Occipital lobe (tissue), 2 donors: ENCODE results near the gene EEFSEC. TPM values are rescaled to one million over a fixed set of nuclear protein-coding genes. Genes with fewer than 3 reads are reported as not detected.

Experiments
- DNase-seq: peaks from one replicate; lab custom pipeline; 2025; lab: John Stamatoyannopoulos, UW
- total RNA-seq: library from RNA; depleted of rRNA; stranded (reverse); fragments of >200 nt; gene quantifications from one replicate; pipeline ENCODE4 v1.2.3, GENCODE V29; 2014

The EEFSEC gene
- total RNA-seq, 1 donor from 2014 or later: 5.1 TPM

GRCh38 chr3:128424508-128425069, 271.3 kb downstream of the EEFSEC start:
- DNase-seq: no peak

GRCh38 chr3:128425142-128425845, 272.0 kb downstream of the EEFSEC start:
- DNase-seq: no peak

- DNase-seq: no peak
Observed at GRCh38 chr3:128425846-128426127, 272.5 kb downstream of the EEFSEC start.

- DNase-seq: peak; percentile 9
Observed at GRCh38 chr3:128426128-128426921, 273.0 kb downstream of the EEFSEC start.

- no peak for DNase-seq
Observed at GRCh38 chr3:128427175-128427857, 274.0 kb downstream of the EEFSEC start.

- no peak for DNase-seq
Observed at GRCh38 chr3:128427872-128428822, 274.9 kb downstream of the EEFSEC start.

- DNase-seq: no peak
Observed at GRCh38 chr3:128429275-128429674, 276.0 kb downstream of the EEFSEC start.

GRCh38 chr3:128429751-128430150, 276.5 kb downstream of the EEFSEC start:
- DNase-seq: no peak

- no peak for DNase-seq
Observed at GRCh38 chr3:128430301-128430700, 277.0 kb downstream of the EEFSEC start.

- no peak for DNase-seq
Observed at GRCh38 chr3:128430731-128431130, 277.4 kb downstream of the EEFSEC start.

GRCh38 chr3:128431803-128432300, 278.6 kb downstream of the EEFSEC start:
- no peak for DNase-seq

GRCh38 chr3:128432301-128432970, 279.2 kb downstream of the EEFSEC start:
- DNase-seq: no peak

- DNase-seq: no peak
Observed at GRCh38 chr3:128432971-128433836, 279.9 kb downstream of the EEFSEC start.

- DNase-seq: no peak
Observed at GRCh38 chr3:128433837-128434165, 280.5 kb downstream of the EEFSEC start.

GRCh38 chr3:128434524-128434923, 281.2 kb downstream of the EEFSEC start:
- no peak for DNase-seq

- no peak for DNase-seq
Observed at GRCh38 chr3:128435058-128435457, 281.8 kb downstream of the EEFSEC start.

GRCh38 chr3:128435561-128435960, 282.3 kb downstream of the EEFSEC start:
- DNase-seq: no peak

- DNase-seq: no peak
Observed at GRCh38 chr3:128436214-128436613, 282.9 kb downstream of the EEFSEC start.

- no peak for DNase-seq
Observed at GRCh38 chr3:128438488-128439072, 285.3 kb downstream of the EEFSEC start.
